H1 (cell line): ENCODE data around the gene CREBZF. TPM values are rescaled to one million over a fixed set of nuclear protein-coding genes. Genes with fewer than 3 reads are reported as not detected.
A peak's percentile ranks its signal among the peaks of the same experiment; 100 is the strongest.

Experiments
- BCL11A ChIP-seq, 2 experiments: IDR thresholded peaks; one replicate each; pipeline ENCODE4 v1.6.1; 2011; ENCODE audit warnings: low read depth in 2 of 2, low read length in 2 of 2, mild to moderate bottlenecking in 2 of 2
- BRCA1 ChIP-seq: IDR thresholded peaks from 2 replicates; pipeline ENCODE4 v1.6.1; 2012; ENCODE audit warnings: low read depth, low read length, improper control_type of control experiment
- CREB1 ChIP-seq: IDR thresholded peaks from 2 replicates; pipeline ENCODE4 v1.6.1; 2012; ENCODE audit warnings: inconsistent platforms
- POLR2AphosphoS5 ChIP-seq: IDR thresholded peaks from 2 replicates; pipeline ENCODE4 v1.6.1; 2011; ENCODE audit warnings: low read depth, low read length
- RNF2 ChIP-seq: fragments of 200-900, 300-1000 bp; sonication (generic); IDR thresholded peaks from 2 replicates; pipeline ENCODE4 v1.7.1; 2016; ENCODE audit warnings: borderline replicate concordance, low read depth, mild to moderate bottlenecking, antibody characterized with exemption, low read length; ENCODE audit not compliant: poor library complexity, severe bottlenecking; ENCODE audit errors: missing control alignments
- SRF ChIP-seq: IDR thresholded peaks from 2 replicates; pipeline ENCODE4 v1.6.1; 2011; ENCODE audit warnings: mild to moderate bottlenecking, low read depth, low read length, moderate library complexity
- polyA plus RNA-seq, 7 experiments: library from polyadenylated mRNA; depleted of rRNA in 3 of 7; stranded (reverse) in 5 of 7; unstranded in 2 of 7; fragments of >200 nt in 5 of 7; fragments of 200-250 nt in 2 of 7; gene quantifications; 1 replicate in 5 of 7; 2 replicates in 1 of 7; 4 replicates in 1 of 7; pipeline versions ENCODE4 v1.2.1 to v1.2.3, GENCODE V29; 2011 to 2013; ENCODE audit warnings: missing spikeins in 2 of 7, mixed read lengths in 2 of 7
- total RNA-seq: library from RNA; stranded (reverse); fragmentation: NEBNext Ultra II Directional; extraction: Animal tissue kit (Norgen Biotek cat#: 25700); gene quantifications from 2 replicates; pipeline ENCODE4 v1.2.1, GENCODE V29; 2021
- TF ChIP-seq, protein P1 (sequence below): fragments of 300-600 bp; sonication (generic); IDR thresholded peaks from 2 replicates; pipeline ENCODE4 v1.7.1; 2012; ENCODE audit warnings: low read length, moderate library complexity, mild to moderate bottlenecking, inconsistent platforms; ENCODE audit not compliant: insufficient replicate concordance

Gene CREBZF
- total and polyA plus RNA-seq, 2 of the 8 experiments (the other 6 are each of a cell fraction or from before 2014, with no cell fraction given): 15.4 to 44.9 TPM

DNA sequence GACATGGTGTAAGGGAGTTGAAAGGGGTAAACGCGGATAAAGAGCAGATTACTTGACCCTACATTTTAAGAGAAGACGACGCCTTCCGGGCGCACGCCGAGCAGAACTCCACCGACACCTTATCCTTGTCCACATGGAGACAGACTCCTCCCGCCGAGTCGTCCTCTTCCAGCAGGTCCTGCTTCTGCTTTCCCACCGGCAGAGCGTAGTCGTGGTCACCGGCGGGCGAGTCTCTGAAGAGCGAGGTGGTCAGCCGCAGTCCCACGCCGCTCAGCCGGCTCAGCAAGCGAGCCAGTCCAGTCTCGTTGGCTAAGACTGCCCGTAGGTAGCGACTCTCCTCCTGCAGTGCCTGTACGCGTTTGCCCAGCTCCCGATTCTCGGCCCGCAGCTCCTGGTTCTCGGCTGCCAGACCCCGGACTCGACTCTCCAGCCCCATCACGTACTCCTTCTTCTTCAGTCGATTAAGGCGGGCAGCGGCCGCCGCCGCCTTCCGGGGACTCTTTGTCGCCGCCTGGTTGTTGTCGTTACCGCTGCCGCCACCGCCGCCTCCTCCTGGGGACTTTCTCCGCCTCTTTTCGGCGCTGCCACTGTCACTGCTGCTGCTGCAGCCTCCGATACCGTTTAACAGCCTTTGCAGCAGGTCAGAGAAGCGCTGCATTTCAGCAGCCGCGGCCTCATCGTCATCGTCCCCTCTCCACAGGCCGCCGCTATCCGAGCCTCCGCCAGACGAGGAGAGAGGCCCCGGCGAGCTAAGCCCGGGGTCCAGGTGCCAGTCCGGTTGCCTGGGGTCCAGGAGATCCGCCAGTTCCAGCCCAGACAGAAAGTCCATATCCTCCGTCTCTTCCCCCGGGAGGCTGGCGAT is 945 bp downstream of the CREBZF start (continued):
- TF ChIP-seq, protein P1, sequence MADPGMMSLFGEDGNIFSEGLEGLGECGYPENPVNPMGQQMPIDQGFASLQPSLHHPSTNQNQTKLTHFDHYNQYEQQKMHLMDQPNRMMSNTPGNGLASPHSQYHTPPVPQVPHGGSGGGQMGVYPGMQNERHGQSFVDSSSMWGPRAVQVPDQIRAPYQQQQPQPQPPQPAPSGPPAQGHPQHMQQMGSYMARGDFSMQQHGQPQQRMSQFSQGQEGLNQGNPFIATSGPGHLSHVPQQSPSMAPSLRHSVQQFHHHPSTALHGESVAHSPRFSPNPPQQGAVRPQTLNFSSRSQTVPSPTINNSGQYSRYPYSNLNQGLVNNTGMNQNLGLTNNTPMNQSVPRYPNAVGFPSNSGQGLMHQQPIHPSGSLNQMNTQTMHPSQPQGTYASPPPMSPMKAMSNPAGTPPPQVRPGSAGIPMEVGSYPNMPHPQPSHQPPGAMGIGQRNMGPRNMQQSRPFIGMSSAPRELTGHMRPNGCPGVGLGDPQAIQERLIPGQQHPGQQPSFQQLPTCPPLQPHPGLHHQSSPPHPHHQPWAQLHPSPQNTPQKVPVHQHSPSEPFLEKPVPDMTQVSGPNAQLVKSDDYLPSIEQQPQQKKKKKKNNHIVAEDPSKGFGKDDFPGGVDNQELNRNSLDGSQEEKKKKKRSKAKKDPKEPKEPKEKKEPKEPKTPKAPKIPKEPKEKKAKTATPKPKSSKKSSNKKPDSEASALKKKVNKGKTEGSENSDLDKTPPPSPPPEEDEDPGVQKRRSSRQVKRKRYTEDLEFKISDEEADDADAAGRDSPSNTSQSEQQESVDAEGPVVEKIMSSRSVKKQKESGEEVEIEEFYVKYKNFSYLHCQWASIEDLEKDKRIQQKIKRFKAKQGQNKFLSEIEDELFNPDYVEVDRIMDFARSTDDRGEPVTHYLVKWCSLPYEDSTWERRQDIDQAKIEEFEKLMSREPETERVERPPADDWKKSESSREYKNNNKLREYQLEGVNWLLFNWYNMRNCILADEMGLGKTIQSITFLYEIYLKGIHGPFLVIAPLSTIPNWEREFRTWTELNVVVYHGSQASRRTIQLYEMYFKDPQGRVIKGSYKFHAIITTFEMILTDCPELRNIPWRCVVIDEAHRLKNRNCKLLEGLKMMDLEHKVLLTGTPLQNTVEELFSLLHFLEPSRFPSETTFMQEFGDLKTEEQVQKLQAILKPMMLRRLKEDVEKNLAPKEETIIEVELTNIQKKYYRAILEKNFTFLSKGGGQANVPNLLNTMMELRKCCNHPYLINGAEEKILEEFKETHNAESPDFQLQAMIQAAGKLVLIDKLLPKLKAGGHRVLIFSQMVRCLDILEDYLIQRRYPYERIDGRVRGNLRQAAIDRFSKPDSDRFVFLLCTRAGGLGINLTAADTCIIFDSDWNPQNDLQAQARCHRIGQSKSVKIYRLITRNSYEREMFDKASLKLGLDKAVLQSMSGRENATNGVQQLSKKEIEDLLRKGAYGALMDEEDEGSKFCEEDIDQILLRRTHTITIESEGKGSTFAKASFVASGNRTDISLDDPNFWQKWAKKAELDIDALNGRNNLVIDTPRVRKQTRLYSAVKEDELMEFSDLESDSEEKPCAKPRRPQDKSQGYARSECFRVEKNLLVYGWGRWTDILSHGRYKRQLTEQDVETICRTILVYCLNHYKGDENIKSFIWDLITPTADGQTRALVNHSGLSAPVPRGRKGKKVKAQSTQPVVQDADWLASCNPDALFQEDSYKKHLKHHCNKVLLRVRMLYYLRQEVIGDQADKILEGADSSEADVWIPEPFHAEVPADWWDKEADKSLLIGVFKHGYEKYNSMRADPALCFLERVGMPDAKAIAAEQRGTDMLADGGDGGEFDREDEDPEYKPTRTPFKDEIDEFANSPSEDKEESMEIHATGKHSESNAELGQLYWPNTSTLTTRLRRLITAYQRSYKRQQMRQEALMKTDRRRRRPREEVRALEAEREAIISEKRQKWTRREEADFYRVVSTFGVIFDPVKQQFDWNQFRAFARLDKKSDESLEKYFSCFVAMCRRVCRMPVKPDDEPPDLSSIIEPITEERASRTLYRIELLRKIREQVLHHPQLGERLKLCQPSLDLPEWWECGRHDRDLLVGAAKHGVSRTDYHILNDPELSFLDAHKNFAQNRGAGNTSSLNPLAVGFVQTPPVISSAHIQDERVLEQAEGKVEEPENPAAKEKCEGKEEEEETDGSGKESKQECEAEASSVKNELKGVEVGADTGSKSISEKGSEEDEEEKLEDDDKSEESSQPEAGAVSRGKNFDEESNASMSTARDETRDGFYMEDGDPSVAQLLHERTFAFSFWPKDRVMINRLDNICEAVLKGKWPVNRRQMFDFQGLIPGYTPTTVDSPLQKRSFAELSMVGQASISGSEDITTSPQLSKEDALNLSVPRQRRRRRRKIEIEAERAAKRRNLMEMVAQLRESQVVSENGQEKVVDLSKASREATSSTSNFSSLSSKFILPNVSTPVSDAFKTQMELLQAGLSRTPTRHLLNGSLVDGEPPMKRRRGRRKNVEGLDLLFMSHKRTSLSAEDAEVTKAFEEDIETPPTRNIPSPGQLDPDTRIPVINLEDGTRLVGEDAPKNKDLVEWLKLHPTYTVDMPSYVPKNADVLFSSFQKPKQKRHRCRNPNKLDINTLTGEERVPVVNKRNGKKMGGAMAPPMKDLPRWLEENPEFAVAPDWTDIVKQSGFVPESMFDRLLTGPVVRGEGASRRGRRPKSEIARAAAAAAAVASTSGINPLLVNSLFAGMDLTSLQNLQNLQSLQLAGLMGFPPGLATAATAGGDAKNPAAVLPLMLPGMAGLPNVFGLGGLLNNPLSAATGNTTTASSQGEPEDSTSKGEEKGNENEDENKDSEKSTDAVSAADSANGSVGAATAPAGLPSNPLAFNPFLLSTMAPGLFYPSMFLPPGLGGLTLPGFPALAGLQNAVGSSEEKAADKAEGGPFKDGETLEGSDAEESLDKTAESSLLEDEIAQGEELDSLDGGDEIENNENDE: no peak
- TF ChIP-seq RNF2 (no peak), BRCA1 (no peak), POLR2AphosphoS5 (peak; percentile 5), BCL11A (IDR thresholded peaks at IDR 0.05; ENCODE audit: low read depth in 2 of 2, low read length in 2 of 2) (no peak), SRF (no peak), CREB1 (peak; percentile 20; the same call in 1 of the 2 replicates)
